DOHH2 (cell line): ENCODE results near the gene TMEM131.

Source experiments
- CTCF ChIP-seq: fragments of 200-600 bp; sonication (generic); IDR thresholded peaks from one replicate; pipeline ENCODE4 v1.5.1; 2014; ENCODE audit warnings: antibody characterized with exemption, mild to moderate bottlenecking, low read depth, low read length; ENCODE audit not compliant: poor library complexity, severe bottlenecking
- EZH2phosphoT487 ChIP-seq: fragments of 200-600 bp; sonication (generic); IDR thresholded peaks from 2 replicates; pipeline ENCODE4 v1.6.1; 2017; ENCODE audit warnings: borderline replicate concordance, mild to moderate bottlenecking, antibody characterized with exemption, low read length, moderate library complexity, mixed read lengths

- TF ChIP-seq CTCF = no peak
- no peak for TF ChIP-seq EZH2phosphoT487
Observed at GRCh38 chr2:97752342-97753334, 243.1 kb downstream of the TMEM131 start.
